GM19099 (cell line): ENCODE results near the gene ARID1B.

Experiments
- POLR2A ChIP-seq: IDR thresholded peaks from 3 replicates; pipeline ENCODE4 v1.6.1; 2011; ENCODE audit warnings: low read depth; ENCODE audit not compliant: insufficient read length; ENCODE audit errors: extremely low read depth

ARID1B gene

GRCh38 chr6:156901309-156902019 is 124.3 kb downstream of the ARID1B start:
- no peak for TF ChIP-seq POLR2A

- TF ChIP-seq POLR2A, result no peak
Observed at GRCh38 chr6:156902782-156903181, 125.6 kb downstream of the ARID1B start.

GRCh38 chr6:156904176-156904967 is 127.2 kb downstream of the ARID1B start:
- no peak for TF ChIP-seq POLR2A

DNA sequence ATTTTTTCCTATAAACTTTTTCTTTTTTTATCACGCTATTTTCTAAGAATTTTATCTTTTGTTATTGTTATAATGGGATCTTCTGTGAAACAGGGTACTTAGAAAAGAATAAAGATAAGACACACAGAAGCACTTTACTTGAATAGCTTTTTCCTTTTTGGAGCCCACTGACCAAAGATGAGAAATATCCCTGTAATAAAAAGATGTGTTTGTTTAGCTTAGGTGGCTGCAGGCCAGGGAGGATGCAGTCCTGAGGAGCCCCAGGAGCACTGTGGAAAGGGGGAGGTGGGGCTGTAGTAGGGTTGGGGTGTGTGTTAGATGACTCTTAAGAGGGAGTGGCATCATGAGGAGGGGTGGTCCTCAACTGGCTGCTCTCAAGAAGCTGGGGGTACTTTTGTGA is 128.6 kb downstream of the ARID1B start:
- TF ChIP-seq POLR2A, result no peak

- TF ChIP-seq POLR2A, result no peak
Observed at GRCh38 chr6:156906451-156906850, 129.3 kb downstream of the ARID1B start.

GRCh38 chr6:156909212-156910010 is 132.2 kb downstream of the ARID1B start:
- no peak for TF ChIP-seq POLR2A

DNA sequence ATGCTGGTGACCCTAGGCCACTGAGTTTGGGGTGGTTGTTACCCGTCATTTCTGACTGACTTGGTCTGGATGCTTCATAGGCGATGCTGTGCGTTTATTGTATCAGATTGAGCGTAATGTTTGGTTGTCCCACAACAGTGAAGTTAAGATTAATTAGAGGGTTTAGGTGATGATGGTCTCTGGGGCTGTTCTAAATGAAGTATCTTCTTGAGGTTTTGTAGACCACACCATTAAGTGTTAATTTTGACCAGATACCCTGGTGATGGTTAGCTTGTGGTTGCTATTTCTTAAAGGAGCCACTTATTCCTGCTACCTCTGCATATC is 132.8 kb downstream of the ARID1B start:
- TF ChIP-seq POLR2A, result no peak

- no peak for TF ChIP-seq POLR2A
Observed at GRCh38 chr6:156910938-156911337, 133.8 kb downstream of the ARID1B start.

- no peak for TF ChIP-seq POLR2A
Observed at GRCh38 chr6:156911581-156911980, 134.4 kb downstream of the ARID1B start.

- TF ChIP-seq POLR2A, result no peak
Observed at GRCh38 chr6:156912431-156912830, 135.3 kb downstream of the ARID1B start.

DNA sequence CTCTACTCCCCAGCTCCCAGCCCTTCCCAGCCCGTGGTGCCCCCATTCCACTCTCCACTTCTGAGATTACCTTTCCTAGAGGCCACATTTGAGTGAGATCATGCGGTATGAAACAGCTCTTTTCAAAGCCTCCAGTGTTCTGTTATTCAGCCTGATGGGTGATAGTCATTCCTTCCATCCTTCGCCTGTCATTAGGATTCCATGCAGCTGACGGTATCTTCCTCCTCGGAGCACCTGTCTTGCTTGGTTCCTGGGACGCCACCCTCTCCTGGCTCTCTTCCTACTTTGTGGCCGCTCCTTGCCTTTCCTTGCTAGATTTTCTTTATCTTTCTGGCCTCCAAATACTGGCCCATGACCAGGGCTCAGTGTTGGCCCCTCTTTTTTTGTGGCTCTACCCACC is 137.0 kb downstream of the ARID1B start:
- no peak for TF ChIP-seq POLR2A

GRCh38 chr6:156916130-156916801 is 139.1 kb downstream of the ARID1B start:
- TF ChIP-seq POLR2A, result no peak

- TF ChIP-seq POLR2A, result no peak
Observed at GRCh38 chr6:156917213-156917612, 140.0 kb downstream of the ARID1B start.

- TF ChIP-seq POLR2A, result no peak
Observed at GRCh38 chr6:156918647-156919046, 141.5 kb downstream of the ARID1B start.

DNA sequence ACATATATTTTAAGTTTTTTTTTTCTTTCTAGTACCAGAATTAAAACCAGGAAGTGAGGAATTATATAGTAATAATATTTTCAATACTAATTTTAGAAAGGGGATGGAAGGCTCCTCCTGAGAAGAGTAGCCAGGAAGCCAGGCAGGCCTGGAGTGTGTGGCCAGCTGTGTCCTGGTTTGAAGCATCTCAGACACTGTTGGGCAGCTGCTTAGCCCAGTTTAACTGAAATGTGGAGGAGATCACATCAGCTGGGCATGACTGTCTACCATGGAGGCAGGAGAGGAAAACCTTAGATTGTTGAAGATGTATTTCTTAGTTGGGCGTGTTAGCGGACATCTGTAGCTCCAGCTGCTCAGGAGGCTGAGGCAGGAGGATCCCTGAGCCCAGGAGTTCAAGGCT is 142.2 kb downstream of the ARID1B start:
- TF ChIP-seq POLR2A, result no peak

DNA sequence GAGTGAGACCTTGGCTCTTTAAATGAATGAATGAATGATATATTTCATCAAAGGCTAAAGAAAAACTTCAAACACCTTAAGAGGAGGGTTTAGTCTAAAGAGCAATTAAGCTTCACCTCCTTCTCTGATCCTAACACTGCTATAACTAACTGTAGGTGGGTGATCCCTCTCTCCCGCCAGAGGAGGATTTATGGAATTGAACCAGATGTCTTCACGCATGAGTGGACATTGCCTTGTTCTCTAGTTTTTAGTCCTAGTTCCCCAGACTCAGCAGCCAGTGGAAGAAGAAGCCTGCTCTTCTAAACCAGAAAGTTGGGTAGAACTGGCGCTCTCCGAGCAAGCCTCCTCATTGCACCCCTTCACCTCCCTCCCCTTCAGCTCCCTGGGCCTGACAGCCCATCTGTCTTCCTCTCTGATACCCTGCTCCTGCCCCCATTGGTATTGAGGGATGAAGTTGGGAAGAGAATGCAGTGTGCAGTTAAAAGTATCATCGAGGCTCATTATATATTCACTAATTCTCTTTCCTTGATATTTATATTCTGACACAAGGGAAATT is 142.7 kb downstream of the ARID1B start:
- TF ChIP-seq POLR2A, result no peak

- TF ChIP-seq POLR2A, result no peak
Observed at GRCh38 chr6:156924246-156924645, 147.1 kb downstream of the ARID1B start.
